GM23248 (cell line): ENCODE results near the gene AP3B1.

Source experiments
- EZH2 ChIP-seq: fragments of 200-600 bp; sonication (generic); IDR thresholded peaks from 2 replicates; pipeline ENCODE4 v1.6.1; 2018; ENCODE audit warnings: antibody characterized with exemption, mild to moderate bottlenecking; ENCODE audit not compliant: insufficient read depth, poor library complexity, severe bottlenecking
- EZH2phosphoT487 ChIP-seq: fragments of 200-600 bp; sonication (generic); IDR thresholded peaks from 2 replicates; pipeline ENCODE4 v1.6.1; 2018; ENCODE audit warnings: antibody characterized with exemption, moderate library complexity, mild to moderate bottlenecking, low read depth; ENCODE audit not compliant: insufficient read depth

GRCh38 chr5:78211052-78211451 is 83.4 kb downstream of the AP3B1 start:
- TF ChIP-seq EZH2 = no peak
- TF ChIP-seq EZH2phosphoT487 = no peak
